ENCODE measurements around the gene STH. TPM values are rescaled to one million over a fixed set of nuclear protein-coding genes. Genes with fewer than 3 reads are reported as not detected.

The STH gene
- total RNA-seq, 3 donors from 2014 or later: not detected

DNA sequence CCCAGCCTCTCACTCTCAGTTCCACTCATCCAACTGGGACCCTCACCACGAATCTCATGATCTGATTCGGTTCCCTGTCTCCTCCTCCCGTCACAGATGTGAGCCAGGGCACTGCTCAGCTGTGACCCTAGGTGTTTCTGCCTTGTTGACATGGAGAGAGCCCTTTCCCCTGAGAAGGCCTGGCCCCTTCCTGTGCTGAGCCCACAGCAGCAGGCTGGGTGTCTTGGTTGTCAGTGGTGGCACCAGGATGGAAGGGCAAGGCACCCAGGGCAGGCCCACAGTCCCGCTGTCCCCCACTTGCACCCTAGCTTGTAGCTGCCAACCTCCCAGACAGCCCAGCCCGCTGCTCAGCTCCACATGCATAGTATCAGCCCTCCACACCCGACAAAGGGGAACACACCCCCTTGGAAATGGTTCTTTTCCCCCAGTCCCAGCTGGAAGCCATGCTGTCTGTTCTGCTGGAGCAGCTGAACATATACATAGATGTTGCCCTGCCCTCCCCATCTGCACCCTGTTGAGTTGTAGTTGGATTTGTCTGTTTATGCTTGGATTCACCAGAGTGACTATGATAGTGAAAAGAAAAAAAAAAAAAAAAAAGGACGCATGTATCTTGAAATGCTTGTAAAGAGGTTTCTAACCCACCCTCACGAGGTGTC, 26.6 kb downstream of the STH start:
- intact Hi-C loops (cut with DNase I; ENCODE audit: low total_unique reads): no loop called here
- H3K4me1 ChIP-seq: no peaks in the 10 kb centered on the region
- no peaks in the 10 kb centered on the region for H3K36me3 ChIP-seq
- no peaks in the 10 kb centered on the region for H3K9me3 ChIP-seq
- H3K27ac ChIP-seq: no peak overlapping the region
- no peak for DNase-seq (ENCODE audit: low spot score in 2 of 2)
- H3K4me3 ChIP-seq: no peak overlapping the region
- H3K27me3 ChIP-seq: no peaks in the 10 kb centered on the region
- TF ChIP-seq, protein P1, sequence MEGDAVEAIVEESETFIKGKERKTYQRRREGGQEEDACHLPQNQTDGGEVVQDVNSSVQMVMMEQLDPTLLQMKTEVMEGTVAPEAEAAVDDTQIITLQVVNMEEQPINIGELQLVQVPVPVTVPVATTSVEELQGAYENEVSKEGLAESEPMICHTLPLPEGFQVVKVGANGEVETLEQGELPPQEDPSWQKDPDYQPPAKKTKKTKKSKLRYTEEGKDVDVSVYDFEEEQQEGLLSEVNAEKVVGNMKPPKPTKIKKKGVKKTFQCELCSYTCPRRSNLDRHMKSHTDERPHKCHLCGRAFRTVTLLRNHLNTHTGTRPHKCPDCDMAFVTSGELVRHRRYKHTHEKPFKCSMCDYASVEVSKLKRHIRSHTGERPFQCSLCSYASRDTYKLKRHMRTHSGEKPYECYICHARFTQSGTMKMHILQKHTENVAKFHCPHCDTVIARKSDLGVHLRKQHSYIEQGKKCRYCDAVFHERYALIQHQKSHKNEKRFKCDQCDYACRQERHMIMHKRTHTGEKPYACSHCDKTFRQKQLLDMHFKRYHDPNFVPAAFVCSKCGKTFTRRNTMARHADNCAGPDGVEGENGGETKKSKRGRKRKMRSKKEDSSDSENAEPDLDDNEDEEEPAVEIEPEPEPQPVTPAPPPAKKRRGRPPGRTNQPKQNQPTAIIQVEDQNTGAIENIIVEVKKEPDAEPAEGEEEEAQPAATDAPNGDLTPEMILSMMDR (IDR thresholded peaks at IDR 0.05): no peak
- TF ChIP-seq POLR2AphosphoS5 (IDR thresholded peaks at IDR 0.05) (no peak), POLR2A (IDR thresholded peaks at IDR 0.05) (no peak)

DNA sequence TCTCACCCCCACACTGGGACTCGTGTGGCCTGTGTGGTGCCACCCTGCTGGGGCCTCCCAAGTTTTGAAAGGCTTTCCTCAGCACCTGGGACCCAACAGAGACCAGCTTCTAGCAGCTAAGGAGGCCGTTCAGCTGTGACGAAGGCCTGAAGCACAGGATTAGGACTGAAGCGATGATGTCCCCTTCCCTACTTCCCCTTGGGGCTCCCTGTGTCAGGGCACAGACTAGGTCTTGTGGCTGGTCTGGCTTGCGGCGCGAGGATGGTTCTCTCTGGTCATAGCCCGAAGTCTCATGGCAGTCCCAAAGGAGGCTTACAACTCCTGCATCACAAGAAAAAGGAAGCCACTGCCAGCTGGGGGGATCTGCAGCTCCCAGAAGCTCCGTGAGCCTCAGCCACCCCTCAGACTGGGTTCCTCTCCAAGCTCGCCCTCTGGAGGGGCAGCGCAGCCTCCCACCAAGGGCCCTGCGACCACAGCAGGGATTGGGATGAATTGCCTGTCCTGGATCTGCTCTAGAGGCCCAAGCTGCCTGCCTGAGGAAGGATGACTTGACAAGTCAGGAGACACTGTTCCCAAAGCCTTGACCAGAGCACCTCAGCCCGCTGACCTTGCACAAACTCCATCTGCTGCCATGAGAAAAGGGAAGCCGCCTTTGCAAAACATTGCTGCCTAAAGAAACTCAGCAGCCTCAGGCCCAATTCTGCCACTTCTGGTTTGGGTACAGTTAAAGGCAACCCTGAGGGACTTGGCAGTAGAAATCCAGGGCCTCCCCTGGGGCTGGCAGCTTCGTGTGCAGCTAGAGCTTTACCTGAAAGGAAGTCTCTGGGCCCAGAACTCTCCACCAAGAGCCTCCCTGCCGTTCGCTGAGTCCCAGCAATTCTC, 27.4 kb downstream of the STH start:
- Histone ChIP-seq H3K36me3 (no peaks in the 10 kb centered on the region), H3K27me3 (no peaks in the 10 kb centered on the region), H3K9me3 (no peaks in the 10 kb centered on the region), H3K4me1 (no peaks in the 10 kb centered on the region), H3K4me3 (no peak overlapping the region), H3K27ac (peak overlapping the region in 1 of 2 donors; percentile 44)
- intact Hi-C loops (cut with DNase I; ENCODE audit: low total_unique reads): no loop called here
- TF ChIP-seq POLR2AphosphoS5 (IDR thresholded peaks at IDR 0.05) (no peak), POLR2A (IDR thresholded peaks at IDR 0.05) (no peak)
- TF ChIP-seq, protein P1 (IDR thresholded peaks at IDR 0.05): no peak
- no peak for DNase-seq (ENCODE audit: low spot score in 2 of 2)

DNA sequence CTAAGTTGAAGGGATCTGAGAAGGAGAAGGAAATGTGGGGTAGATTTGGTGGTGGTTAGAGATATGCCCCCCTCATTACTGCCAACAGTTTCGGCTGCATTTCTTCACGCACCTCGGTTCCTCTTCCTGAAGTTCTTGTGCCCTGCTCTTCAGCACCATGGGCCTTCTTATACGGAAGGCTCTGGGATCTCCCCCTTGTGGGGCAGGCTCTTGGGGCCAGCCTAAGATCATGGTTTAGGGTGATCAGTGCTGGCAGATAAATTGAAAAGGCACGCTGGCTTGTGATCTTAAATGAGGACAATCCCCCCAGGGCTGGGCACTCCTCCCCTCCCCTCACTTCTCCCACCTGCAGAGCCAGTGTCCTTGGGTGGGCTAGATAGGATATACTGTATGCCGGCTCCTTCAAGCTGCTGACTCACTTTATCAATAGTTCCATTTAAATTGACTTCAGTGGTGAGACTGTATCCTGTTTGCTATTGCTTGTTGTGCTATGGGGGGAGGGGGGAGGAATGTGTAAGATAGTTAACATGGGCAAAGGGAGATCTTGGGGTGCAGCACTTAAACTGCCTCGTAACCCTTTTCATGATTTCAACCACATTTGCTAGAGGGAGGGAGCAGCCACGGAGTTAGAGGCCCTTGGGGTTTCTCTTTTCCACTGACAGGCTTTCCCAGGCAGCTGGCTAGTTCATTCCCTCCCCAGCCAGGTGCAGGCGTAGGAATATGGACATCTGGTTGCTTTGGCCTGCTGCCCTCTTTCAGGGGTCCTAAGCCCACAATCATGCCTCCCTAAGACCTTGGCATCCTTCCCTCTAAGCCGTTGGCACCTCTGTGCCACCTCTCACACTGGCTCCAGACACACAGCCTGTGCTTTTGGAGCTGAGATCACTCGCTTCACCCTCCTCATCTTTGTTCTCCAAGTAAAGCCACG, 28.3 kb downstream of the STH start:
- no peaks in the 10 kb centered on the region for H3K4me1 ChIP-seq
- no peak for DNase-seq (ENCODE audit: low spot score in 2 of 2)
- TF ChIP-seq POLR2A (IDR thresholded peaks at IDR 0.05) (no peak), POLR2AphosphoS5 (IDR thresholded peaks at IDR 0.05) (no peak)
- TF ChIP-seq, protein P1 (IDR thresholded peaks at IDR 0.05): no peak
- intact Hi-C loops (cut with DNase I; ENCODE audit: low total_unique reads): no loop called here
- peak overlapping the region; percentile 21 to 44 for H3K27ac ChIP-seq
- no peaks in the 10 kb centered on the region for H3K36me3 ChIP-seq
- H3K27me3 ChIP-seq: no peaks in the 10 kb centered on the region
- no peak overlapping the region for H3K4me3 ChIP-seq
- H3K9me3 ChIP-seq: no peaks in the 10 kb centered on the region

DNA sequence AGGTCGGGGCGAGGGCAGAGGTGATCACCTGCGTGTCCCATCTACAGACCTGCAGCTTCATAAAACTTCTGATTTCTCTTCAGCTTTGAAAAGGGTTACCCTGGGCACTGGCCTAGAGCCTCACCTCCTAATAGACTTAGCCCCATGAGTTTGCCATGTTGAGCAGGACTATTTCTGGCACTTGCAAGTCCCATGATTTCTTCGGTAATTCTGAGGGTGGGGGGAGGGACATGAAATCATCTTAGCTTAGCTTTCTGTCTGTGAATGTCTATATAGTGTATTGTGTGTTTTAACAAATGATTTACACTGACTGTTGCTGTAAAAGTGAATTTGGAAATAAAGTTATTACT, 28.9 kb downstream of the STH start:
- Histone ChIP-seq H3K27me3 (no peaks in the 10 kb centered on the region), H3K9me3 (no peaks in the 10 kb centered on the region), H3K4me3 (no peak overlapping the region), H3K27ac (no peak overlapping the region), H3K36me3 (peaks cover under 1% of the 10 kb centered on the region), H3K4me1 (no peaks in the 10 kb centered on the region)
- TF ChIP-seq POLR2A (IDR thresholded peaks at IDR 0.05) (no peak), POLR2AphosphoS5 (IDR thresholded peaks at IDR 0.05) (no peak)
- TF ChIP-seq, protein P1 (IDR thresholded peaks at IDR 0.05): no peak
- intact Hi-C loops (cut with DNase I; ENCODE audit: low total_unique reads): no loop called here
- DNase-seq (ENCODE audit: low spot score in 2 of 2): no peak

Data from breast epithelium (tissue), 4 donors.